B cell (primary cell): ENCODE results near the gene ATPAF1.

Experiments used
- CTCF ChIP-seq: fragments of 200-600 bp; IDR thresholded peaks from one replicate; pipeline ENCODE4 v1.8.0; 2022; ENCODE audit warnings: antibody characterized with exemption, mild to moderate bottlenecking
- EZH2 ChIP-seq: IDR thresholded peaks from 2 replicates; pipeline ENCODE4 v1.6.1; 2012; ENCODE audit warnings: borderline replicate concordance, low read depth, mild to moderate bottlenecking, moderate library complexity, low read length; ENCODE audit not compliant: insufficient read depth, poor library complexity, severe bottlenecking

GRCh38 chr1:46621930-46622329, 46.2 kb downstream of the ATPAF1 start:
- no peak for TF ChIP-seq CTCF
- no peak for TF ChIP-seq EZH2
